Measurements from ENCODE around the gene EP400.

The EP400 gene

GRCh38 chr12:132121283-132121682 is 171.5 kb downstream of the EP400 start:
- DNase-seq (ENCODE audit: low spot score) = no peak

GRCh38 chr12:132123970-132124765 is 174.4 kb downstream of the EP400 start:
- DNase-seq (ENCODE audit: low spot score) = no peak

- no peak for DNase-seq (ENCODE audit: low spot score)
These were observed 175.2 kb downstream of the EP400 start for GRCh38 chr12:132124766-132125425.

GRCh38 chr12:132125736-132126135 is 176.0 kb downstream of the EP400 start:
- DNase-seq (ENCODE audit: low spot score) = no peak

- DNase-seq (ENCODE audit: low spot score) = no peak
These were observed 177.3 kb downstream of the EP400 start for GRCh38 chr12:132127041-132127440.

GRCh38 chr12:132129007-132129406 is 179.3 kb downstream of the EP400 start:
- no peak for DNase-seq (ENCODE audit: low spot score)

GRCh38 chr12:132130690-132131089 is 180.9 kb downstream of the EP400 start:
- no peak for DNase-seq (ENCODE audit: low spot score)

Measured in kidney tubule cell (primary cell).